GM12878 (cell line): ENCODE results near the gene METRN. TPM values are rescaled to one million over a fixed set of nuclear protein-coding genes. Genes with fewer than 3 reads are reported as not detected.

Experiments
- ATAC-seq: fragments of 200-7000 bp; cut with Tn5 transposase; 3 replicates; pipeline ENCODE4 v1.9.1; 2020; ENCODE audit warnings: mild to moderate bottlenecking, moderate library complexity
- BruUV-seq: library from RNA; stranded (reverse); fragments of 400-500 nt; replicated peaks from 2 replicates; lab custom pipeline; 2021; lab: Mats Ljungman, UMichigan
- CTCF ChIA-PET: fragments of 300-600 bp; sonication (Branson Sonifier 250); formaldehyde crosslinking; extraction: SDS; loops from one replicate; lab custom pipeline; 2021; ENCODE audit warnings: inconsistent platforms; lab: Yijun Ruan, JAX
- POLR2A ChIA-PET: fragments of 350-600 bp; formaldehyde crosslinking; extraction: SDS; loops from one replicate; lab custom pipeline; 2021; ENCODE audit warnings: inconsistent platforms; lab: Charles Lee
- RAD21 ChIA-PET: fragments of 300-600 bp; sonication (Branson Sonifier 250); formaldehyde crosslinking; loops from one replicate; lab custom pipeline; 2023; ENCODE audit warnings: antibody characterized with exemption; ENCODE audit not compliant: unreplicated experiment; lab: Charles Lee
- SMC1A ChIA-PET: fragments of 300-600 bp; sonication (Branson Sonifier 250); formaldehyde crosslinking; loops from one replicate; lab custom pipeline; 2023; ENCODE audit not compliant: unreplicated experiment, uncharacterized antibody; lab: Charles Lee
- DNase-seq: peaks from one replicate; pipeline ENCODE4 v3.0.0-alpha.2; 2011; ENCODE audit warnings: low read depth, low spot score
- FAIRE-seq: peaks from 3 replicates; lab custom pipeline; 2011; peaks lifted over from hg19 to GRCh38; lab: Jason Lieb, UNC
- H2AFZ ChIP-seq: 2 replicates; pipeline ENCODE4 v1.6.0; 2011; ENCODE audit warnings: low read depth, low read length, control low read depth; ENCODE audit not compliant: control insufficient read depth
- H3K27ac ChIP-seq: 2 replicates; pipeline ENCODE4 v1.5.1; 2011; ENCODE audit warnings: control low read depth; ENCODE audit not compliant: control insufficient read depth, insufficient read depth
- H3K27me3 ChIP-seq, 2 experiments: replicated peaks in 1 of 2; 2 replicates each; pipeline versions ENCODE4 v1.6.0 to v1.6.1; 2011; ENCODE audit warnings: low read length in 1 of 2; ENCODE audit not compliant: control insufficient read depth in 2 of 2, insufficient read depth in 2 of 2
- H3K36me3 ChIP-seq, 2 experiments: 2 replicates each; pipeline ENCODE4 v1.5.1; 2011; ENCODE audit warnings: low read length in 1 of 2; ENCODE audit not compliant: control insufficient read depth in 2 of 2, insufficient read depth in 2 of 2
- H3K4me1 ChIP-seq: 2 replicates; pipeline ENCODE4 v1.6.1; 2011; ENCODE audit warnings: mild to moderate bottlenecking, low read length, moderate library complexity, mixed read lengths; ENCODE audit not compliant: control insufficient read depth, insufficient read depth
- H3K4me2 ChIP-seq: 2 replicates; pipeline ENCODE4 v1.6.0; 2011; ENCODE audit warnings: control low read depth; ENCODE audit not compliant: control insufficient read depth, insufficient read depth
- H3K4me3 ChIP-seq: fragments of 200-600 bp; sonication (generic); 2 replicates; pipeline ENCODE4 v1.5.1; 2016
- H3K79me2 ChIP-seq: 2 replicates; pipeline ENCODE4 v1.6.0; 2011; ENCODE audit warnings: low read length; ENCODE audit not compliant: control insufficient read depth, insufficient read depth
- H3K9ac ChIP-seq: 2 replicates; pipeline ENCODE4 v1.8.0; 2011; ENCODE audit warnings: low read length, control low read depth, mixed read lengths; ENCODE audit not compliant: control insufficient read depth, insufficient read depth
- H3K9me3 ChIP-seq: replicated peaks from 3 replicates; pipeline ENCODE4 v1.5.1; 2011; ENCODE audit warnings: mild to moderate bottlenecking, low read length; ENCODE audit not compliant: control insufficient read depth, insufficient read depth
- H4K20me1 ChIP-seq: 2 replicates; pipeline ENCODE4 v1.6.0; 2011; ENCODE audit not compliant: control insufficient read depth, insufficient read depth
- CTCF ChIP-seq, 3 experiments: IDR thresholded peaks in 2 of 3; conservative IDR thresholded peaks in 1 of 3; 2 replicates each; pipeline ENCODE4 v1.5.1; 2011; ENCODE audit warnings: low read depth in 3 of 3, low read length in 3 of 3, mild to moderate bottlenecking in 3 of 3, control low read depth in 2 of 3, moderate library complexity in 2 of 3, inconsistent platforms in 1 of 3, mixed read lengths in 1 of 3; ENCODE audit not compliant: control insufficient read depth in 2 of 3, insufficient read depth in 1 of 3; ENCODE audit errors: extremely low read depth in 1 of 3
- TBL1XR1 ChIP-seq: IDR thresholded peaks from 2 replicates; pipeline ENCODE4 v1.6.1; 2012; ENCODE audit warnings: low read depth, low read length, improper control_type of control experiment
- ZBTB33 ChIP-seq: fragments of 450-650 bp; IDR thresholded peaks from 2 replicates; pipeline ENCODE4 v1.6.1; 2017; ENCODE audit warnings: mild to moderate bottlenecking
- WGBS: methylation state at CpG from one replicate; pipeline ENCODE4 v1.1.6; 2016; ENCODE audit warnings: low lambda C conversion rate; ENCODE audit not compliant: insufficient replicate concordance, insufficient coverage; ENCODE audit errors: missing lambda C conversion rate; 5-methylcytosine and 5-hydroxymethylcytosine counted together
- in situ Hi-C: fragments of 300-500 bp; cut with MboI; formaldehyde crosslinking; loops from 9 replicates; pipeline ENCODE4 v1.14.3; 2018; ENCODE audit warnings: mixed read lengths
- intact Hi-C: fragments of 100-400 bp; cut with micrococcal nuclease; formaldehyde crosslinking; loops from one replicate; pipeline ENCODE4 v1.14.2; 2022; ENCODE audit not compliant: unreplicated experiment
- polyA plus RNA-seq, 11 experiments: library from polyadenylated mRNA; depleted of rRNA in 4 of 11; unstranded in 6 of 11; stranded (reverse) in 5 of 11; fragments of >200 nt; fragmentation: Nextera tagmentation in 4 of 11; fragmentation: Illumina TruSeq in 1 of 11; extraction: Ambion mirVana in 4 of 11; extraction: Trizol in 1 of 11; gene quantifications; 1 replicate in 1 of 11; 2 replicates in 10 of 11; pipeline versions ENCODE4 v1.2.1 to v1.2.3, GENCODE V29; 2011 to 2016; ENCODE audit warnings: inconsistent platforms in 2 of 11, missing spikeins in 2 of 11, low read depth in 1 of 11
- total RNA-seq, 4 experiments: library from RNA; depleted of rRNA in 3 of 4; stranded (reverse); fragments of >200 nt in 3 of 4; fragmentation: Illumina TruSeq in 1 of 4; extraction: Trizol in 1 of 4; gene quantifications; 2 replicates each; pipeline versions ENCODE4 v1.2.1 to v1.2.3, GENCODE V29; 2013 to 2021

METRN gene
- total and polyA plus RNA-seq, 10 of the 15 experiments (the other 5 are each of a cell fraction or from before 2014, with no cell fraction given), result 0.11 to 12.8 (median 1.1) TPM; not detected in 1

DNA sequence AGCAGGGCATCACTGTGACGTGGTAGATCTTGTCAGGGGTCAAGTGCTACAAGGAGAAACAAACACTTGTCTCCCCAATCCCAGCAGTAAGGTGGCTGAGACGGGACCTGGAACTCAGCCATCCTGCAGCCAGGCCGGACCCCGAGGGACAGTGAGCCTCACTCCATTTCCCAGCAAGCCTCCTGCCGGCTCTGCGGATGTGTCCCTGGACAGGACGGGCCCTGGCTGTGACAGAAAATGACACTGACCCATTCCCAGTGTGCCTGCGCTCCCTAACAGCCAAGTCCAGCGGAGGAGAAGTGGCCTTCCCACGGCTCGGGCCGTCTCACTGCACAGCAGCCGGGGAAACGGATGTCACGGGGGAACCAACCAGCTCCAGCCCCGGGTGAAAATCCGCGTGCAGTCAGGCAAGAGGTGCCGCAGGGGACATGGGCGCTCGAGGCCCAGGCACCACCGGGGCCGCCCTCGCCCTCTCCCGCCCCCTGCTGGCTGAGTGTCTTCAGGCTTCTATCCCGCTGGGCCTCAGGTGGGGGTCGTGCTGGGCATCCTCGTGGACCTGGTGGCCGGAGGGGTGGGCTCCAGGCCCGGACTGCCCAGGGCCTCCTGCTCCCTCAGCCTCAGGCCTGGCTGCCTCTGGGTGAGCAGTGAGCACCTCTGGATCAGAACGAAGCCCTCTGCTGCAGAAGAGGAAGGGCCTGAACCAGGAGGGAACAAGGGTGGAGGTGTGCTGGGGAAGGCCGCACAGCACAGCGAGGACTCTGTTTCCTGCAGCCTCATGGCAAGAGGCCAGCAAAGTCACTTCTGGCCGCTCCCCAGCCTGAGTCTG is 18.7 kb downstream of the METRN start:
- H3K9me3 ChIP-seq, result no peaks in the 10 kb centered on the region
- H3K4me3 ChIP-seq, result no peak overlapping the region
- no peak overlapping the region for H3K4me2 ChIP-seq
- DNase-seq (no peak), ATAC-seq (peak; percentile 19; the same call in 1 of the 3 replicates), FAIRE-seq (no peak)
- no peaks in the 10 kb centered on the region for H3K27me3 ChIP-seq
- in situ Hi-C loops, result no loop called here
- 93% methylated on average over 34 of the region's 34 CpGs for WGBS
- H3K36me3 ChIP-seq, result peaks cover 7 to 9% of the 10 kb centered on the region in 2 experiments; a peak in 3 of 4 replicates
- H2AFZ ChIP-seq, result no peak overlapping the region
- no peak overlapping the region for H3K27ac ChIP-seq
- H3K4me1 ChIP-seq, result peaks cover 35% of the 10 kb centered on the region
- no peak overlapping the region for H3K9ac ChIP-seq
- no TSS peak for BruUV-seq
- TF ChIP-seq ZBTB33, result 0 out of 2 replicates have a peak, but pooled peaks have one; percentile 52
- TF ChIP-seq TBL1XR1, result no peak
- peak; percentile 26 to 63 (median 30); a peak in 4 of 6 replicates for TF ChIP-seq CTCF (IDR thresholded peaks at IDR 0.05 in 2 of 3, conservative IDR thresholded peaks at IDR 0.05 in 1 of 3; ENCODE audit: control insufficient read depth in 2 of 3, extremely low read depth in 1 of 3, insufficient read depth in 1 of 3, low read depth in 3 of 3, low read length in 3 of 3)
- POLR2A ChIA-PET, result no interaction called here
- intact Hi-C loops, result no loop called here
- SMC1A ChIA-PET, result interaction anchor here (1.5 kb wide), 1 partner anchor 21 kb away, joined by 3 read pairs; no protein-coding TSS in a partner anchor
- RAD21 ChIA-PET, result no interaction called here
- no peaks in the 10 kb centered on the region for H4K20me1 ChIP-seq
- CTCF ChIA-PET, result interaction anchor here (1.3 kb wide), 1 partner anchor 13 kb away, joined by 4 read pairs; the partner anchor contains the start of gene ANTKMT
- H3K79me2 ChIP-seq, result peaks cover 2% of the 10 kb centered on the region
